Camera-type eye (tissue), 1 donor: ENCODE results near the gene ZMAT1. TPM values are rescaled to one million over a fixed set of nuclear protein-coding genes. Genes with fewer than 3 reads are reported as not detected.

Source experiments
- total RNA-seq: library from RNA; depleted of rRNA; stranded (reverse); fragments of >200 nt; gene quantifications from one replicate; pipeline ENCODE4 v1.2.3, GENCODE V29; 2014

ZMAT1 gene
- total RNA-seq = 32.4 TPM

GRCh38 chrX:101931488-101932248 is at the start of gene ZMAT1:
ZMAT1 (minus strand) TSS chrX:101932027; CDS start chrX:101932008, 19 bp downstream.

Other genes starting within 250 kb of the ZMAT1 start
- gene TCEAL2, start 193.7 kb upstream of the ZMAT1 start, total RNA-seq = 13.2 TPM
- gene TCEAL6, start 210.5 kb upstream of the ZMAT1 start, total RNA-seq = 3.2 TPM
- gene BEX5, start 223.9 kb upstream of the ZMAT1 start, total RNA-seq = 7.7 TPM